Kidney (tissue), 14 donors: ENCODE results near the gene CLIC4. TPM values are rescaled to one million over a fixed set of nuclear protein-coding genes. Genes with fewer than 3 reads are reported as not detected.
A peak's percentile ranks its signal among the peaks of the same experiment; 100 is the strongest.

ENCODE experiments used
- DNase-seq, 5 donors: peaks; one replicate each; pipeline ENCODE4 v3.0.0-alpha.2; 2013 to 2020
- FAIRE-seq: peaks from 2 replicates; lab custom pipeline; 2012; peaks lifted over from hg19 to GRCh38; lab: Jason Lieb, UNC
- H3K27ac ChIP-seq, 2 donors: one replicate each; pipeline ENCODE4 v1.7.0; 2013; ENCODE audit warnings: low read depth in 2 of 2, low read length in 2 of 2, inconsistent platforms in 1 of 2
- H3K27me3 ChIP-seq: one replicate; pipeline ENCODE4 v1.7.1; 2013; ENCODE audit warnings: low read length, inconsistent platforms; ENCODE audit not compliant: control insufficient read depth, insufficient read depth
- H3K36me3 ChIP-seq, 3 donors: one replicate each; pipeline versions ENCODE4 v1.7.0 to v1.7.1; 2013; ENCODE audit warnings: low read length in 3 of 3, control low read depth in 1 of 3, inconsistent platforms in 1 of 3; ENCODE audit not compliant: insufficient read depth in 3 of 3, control insufficient read depth in 2 of 3
- H3K4me1 ChIP-seq, 3 donors: one replicate each; pipeline versions ENCODE4 v1.7.0 to v1.7.1; 2013; ENCODE audit warnings: low read length in 3 of 3, inconsistent platforms in 1 of 3, low read depth in 1 of 3; ENCODE audit not compliant: control insufficient read depth in 2 of 3, insufficient read depth in 2 of 3
- H3K4me3 ChIP-seq, 3 donors: one replicate each; pipeline versions ENCODE4 v1.7.0 to v1.8.1; 2013; ENCODE audit warnings: low read length in 3 of 3, control low read depth in 1 of 3, inconsistent platforms in 1 of 3
- H3K9ac ChIP-seq, 3 donors: one replicate each; pipeline versions ENCODE4 v1.7.0 to v1.7.1; 2013; ENCODE audit warnings: low read length in 3 of 3, control low read depth in 1 of 3, inconsistent platforms in 1 of 3
- H3K9me3 ChIP-seq, 3 donors: one replicate each; pipeline versions ENCODE4 v1.7.0 to v1.7.1; 2013; ENCODE audit warnings: low read length in 3 of 3, control low read depth in 1 of 3, inconsistent platforms in 1 of 3; ENCODE audit not compliant: control insufficient read depth in 2 of 3, insufficient read depth in 1 of 3
- intact Hi-C: fragments of 100-400 bp; cut with DNase I; formaldehyde crosslinking; loops from one replicate; pipeline ENCODE4 v1.11.1; 2022
- polyA plus RNA-seq: library from polyadenylated mRNA; stranded (reverse); fragments of 350-450 nt; fragmentation: Illumina TruSeq; extraction: RNeasy Lipid Tissue Mini Kit (QIAGEN cat#74804); gene quantifications from one replicate; pipeline ENCODE4 v1.2.3, GENCODE V29; 2014; ENCODE audit warnings: low read depth, low replicate concordance; ENCODE audit not compliant: insufficient read depth
- total RNA-seq: library from RNA; stranded (reverse); fragmentation: NEBNext Ultra II Directional; extraction: Animal tissue kit (Norgen Biotek cat#: 25700); gene quantifications from one replicate; pipeline ENCODE4 v1.2.1, GENCODE V29; 2021
- TF ChIP-seq, protein P1 (sequence below): IDR thresholded peaks from 3 replicates; pipeline ENCODE4 v1.5.1; 2012; ENCODE audit warnings: mild to moderate bottlenecking, moderate library complexity, borderline replicate concordance; ENCODE audit not compliant: insufficient read depth; ENCODE audit errors: extremely low read depth
- donor health status: control.
- donor health status: control.
- donor health status: control.
- donor health status: control.
- donor health status: control.
- donor health status: DM: yes; HTN: yes; CAD: no.
- donor health status: Normal renal cell carcinoma (clear cell type).

CLIC4 gene
- total and polyA plus RNA-seq, 2 donors from 2014 or later = 72.7 to 315 TPM

DNA sequence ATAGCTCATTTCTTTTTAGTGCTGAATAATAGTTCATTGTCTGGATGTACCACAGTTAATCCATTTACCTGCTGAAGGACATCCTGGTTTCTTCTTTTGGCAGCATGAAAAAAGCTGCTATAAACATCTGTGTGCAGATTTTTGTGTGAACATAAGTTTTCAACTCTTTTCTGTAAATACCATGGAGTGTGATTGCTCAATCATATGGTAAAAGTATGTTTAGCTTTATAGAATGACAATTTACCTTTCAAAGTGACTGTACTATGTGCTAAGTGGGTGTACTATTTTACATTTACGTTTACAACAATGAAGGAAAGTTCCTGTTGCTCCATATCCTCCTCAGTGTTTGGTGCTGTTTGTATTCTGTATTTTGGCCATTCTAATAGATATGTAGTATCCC, 135.8 kb downstream of the CLIC4 start:
- intact Hi-C loops = no loop called here
- H3K9me3 ChIP-seq = peaks cover 0 to 7% (median 0%) of the 10 kb centered on the region in 3 donors
- DNase-seq (no peak), FAIRE-seq (no peak)
- H3K4me1 ChIP-seq = no peaks in the 10 kb centered on the region
- TF ChIP-seq, protein P1, sequence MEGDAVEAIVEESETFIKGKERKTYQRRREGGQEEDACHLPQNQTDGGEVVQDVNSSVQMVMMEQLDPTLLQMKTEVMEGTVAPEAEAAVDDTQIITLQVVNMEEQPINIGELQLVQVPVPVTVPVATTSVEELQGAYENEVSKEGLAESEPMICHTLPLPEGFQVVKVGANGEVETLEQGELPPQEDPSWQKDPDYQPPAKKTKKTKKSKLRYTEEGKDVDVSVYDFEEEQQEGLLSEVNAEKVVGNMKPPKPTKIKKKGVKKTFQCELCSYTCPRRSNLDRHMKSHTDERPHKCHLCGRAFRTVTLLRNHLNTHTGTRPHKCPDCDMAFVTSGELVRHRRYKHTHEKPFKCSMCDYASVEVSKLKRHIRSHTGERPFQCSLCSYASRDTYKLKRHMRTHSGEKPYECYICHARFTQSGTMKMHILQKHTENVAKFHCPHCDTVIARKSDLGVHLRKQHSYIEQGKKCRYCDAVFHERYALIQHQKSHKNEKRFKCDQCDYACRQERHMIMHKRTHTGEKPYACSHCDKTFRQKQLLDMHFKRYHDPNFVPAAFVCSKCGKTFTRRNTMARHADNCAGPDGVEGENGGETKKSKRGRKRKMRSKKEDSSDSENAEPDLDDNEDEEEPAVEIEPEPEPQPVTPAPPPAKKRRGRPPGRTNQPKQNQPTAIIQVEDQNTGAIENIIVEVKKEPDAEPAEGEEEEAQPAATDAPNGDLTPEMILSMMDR = no peak
- no peaks in the 10 kb centered on the region for H3K36me3 ChIP-seq
- H3K27ac ChIP-seq = no peak overlapping the region
- H3K4me3 ChIP-seq = no peak overlapping the region
- H3K9ac ChIP-seq = no peak overlapping the region
- H3K27me3 ChIP-seq = no peaks in the 10 kb centered on the region

DNA sequence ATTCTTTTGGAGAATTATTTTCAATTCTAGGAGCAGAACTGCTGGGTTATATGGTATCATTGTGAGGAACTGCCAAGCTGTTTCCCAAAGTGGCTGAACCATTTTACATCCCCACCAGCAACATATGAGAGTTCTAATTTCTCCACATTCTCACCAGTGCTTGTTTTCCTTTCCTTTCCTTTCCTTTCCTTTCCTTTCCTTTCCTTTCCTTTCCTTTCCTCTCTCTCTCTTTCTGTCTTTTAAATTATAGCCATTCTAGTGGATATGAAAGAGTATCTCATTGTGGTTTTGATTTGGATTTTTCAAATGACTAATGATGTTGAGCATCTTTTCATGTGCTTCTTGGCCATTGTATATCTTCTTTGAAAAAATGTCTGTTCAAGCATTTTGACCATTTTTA, 139.5 kb downstream of the CLIC4 start:
- Histone ChIP-seq H3K9me3 (peaks cover 0 to 7% (median 0%) of the 10 kb centered on the region in 3 donors), H3K27me3 (no peaks in the 10 kb centered on the region), H3K27ac (no peak overlapping the region), H3K4me3 (no peak overlapping the region), H3K9ac (no peak overlapping the region), H3K36me3 (no peaks in the 10 kb centered on the region), H3K4me1 (no peaks in the 10 kb centered on the region)
- TF ChIP-seq, protein P1 = no peak
- DNase-seq = no peak
- no peak for FAIRE-seq
- intact Hi-C loops = no loop called here

DNA sequence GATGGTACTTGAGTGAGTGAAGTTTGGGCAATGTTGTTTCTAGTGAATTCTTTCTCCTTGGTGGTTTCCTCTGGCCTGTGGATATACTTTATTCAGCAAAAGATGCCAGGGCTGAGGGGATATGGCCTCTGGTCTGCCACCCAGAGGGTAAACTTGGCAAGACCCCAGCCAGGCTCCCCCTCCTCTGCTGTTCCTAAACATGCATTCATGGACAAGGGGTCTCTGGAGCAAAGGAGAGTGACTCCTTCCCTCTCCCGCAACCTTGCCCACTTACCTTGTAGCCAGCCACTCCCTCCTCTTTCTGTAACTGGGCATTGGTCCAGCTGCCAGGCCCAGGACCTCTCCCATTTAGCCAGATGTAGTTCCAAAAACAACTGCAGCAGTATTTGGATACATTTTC, 141.0 kb downstream of the CLIC4 start:
- peak in 2 of 5 donors; percentile 6 to 20 for DNase-seq

More for the DNA sequence above, 141.0 kb downstream of the CLIC4 start:
- TF ChIP-seq, protein P1 = no peak
- Histone ChIP-seq H3K9ac (no peak overlapping the region), H3K4me1 (no peaks in the 10 kb centered on the region), H3K9me3 (peaks cover 0 to 7% (median 0%) of the 10 kb centered on the region in 3 donors), H3K27ac (no peak overlapping the region), H3K36me3 (no peaks in the 10 kb centered on the region), H3K27me3 (no peaks in the 10 kb centered on the region), H3K4me3 (no peak overlapping the region)
- intact Hi-C loops = no loop called here
- no peak for FAIRE-seq
